B cell (primary cell): ENCODE measurements around the gene ADAM17. TPM values are rescaled to one million over a fixed set of nuclear protein-coding genes. Genes with fewer than 3 reads are reported as not detected.

Experiments used
- ATAC-seq: fragments of 200-7000 bp; cut with Tn5 transposase; one replicate; pipeline ENCODE4 v1.10.0; 2021; ENCODE audit warnings: low read depth, mild to moderate bottlenecking, moderate number of reproducible peaks, moderate library complexity
- CTCF ChIA-PET: fragments of 350-600 bp; sonication (Branson Sonifier 250); formaldehyde crosslinking; loops from one replicate; lab custom pipeline; 2021; ENCODE audit warnings: antibody characterized with exemption, inconsistent platforms; lab: Charles Lee
- POLR2A ChIA-PET: fragments of 350-600 bp; sonication (Branson Sonifier 250); formaldehyde crosslinking; loops from one replicate; lab custom pipeline; 2021; ENCODE audit warnings: antibody characterized with exemption; lab: Charles Lee
- DNase-seq: peaks from one replicate; pipeline ENCODE4 v3.0.0; 2013
- H2AFZ ChIP-seq: 2 replicates; pipeline ENCODE4 v1.6.1; 2012; ENCODE audit warnings: mild to moderate bottlenecking, low read depth, low read length; ENCODE audit not compliant: insufficient read depth, poor library complexity, severe bottlenecking
- H3K27ac ChIP-seq, 2 donors: 1 replicate in 1 of 2; 2 replicates in 1 of 2; pipeline ENCODE4 v1.5.1; 2012 to 2013; ENCODE audit warnings: low read length in 2 of 2, mild to moderate bottlenecking in 2 of 2, moderate library complexity in 1 of 2
- H3K27me3 ChIP-seq, 4 experiments: fragments of 200-600 bp in 1 of 4; sonication (generic) in 1 of 4; replicated peaks in 1 of 4; 1 replicate in 2 of 4; 2 replicates in 2 of 4; pipeline versions ENCODE4 v1.6.1 to v1.7.0; 2013 to 2016; ENCODE audit warnings: low read length in 3 of 4, mild to moderate bottlenecking in 2 of 4, mixed read lengths in 1 of 4, moderate library complexity in 1 of 4; ENCODE audit not compliant: insufficient read depth in 4 of 4, control insufficient read depth in 3 of 4; ENCODE audit errors: control extremely low read depth in 1 of 4
- H3K36me3 ChIP-seq, 2 experiments: replicated peaks in 1 of 2; 1 replicate in 1 of 2; 2 replicates in 1 of 2; pipeline versions ENCODE4 v1.6.1 to v1.7.1; 2013; ENCODE audit warnings: low read length in 1 of 2; ENCODE audit not compliant: insufficient read depth in 2 of 2, control insufficient read depth in 1 of 2; ENCODE audit errors: control extremely low read depth in 1 of 2, extremely low read depth in 1 of 2
- H3K4me1 ChIP-seq, 2 donors: fragments of 200-600 bp in 1 of 2; sonication (generic) in 1 of 2; 1 replicate in 1 of 2; 2 replicates in 1 of 2; pipeline versions ENCODE4 v1.5.1 to v1.6.1; 2013 to 2017; ENCODE audit warnings: low read length in 2 of 2; ENCODE audit not compliant: control insufficient read depth in 2 of 2, insufficient read depth in 2 of 2
- H3K4me2 ChIP-seq: replicated peaks from 2 replicates; pipeline ENCODE3; 2012; ENCODE audit warnings: mild to moderate bottlenecking, low read depth, low read length; ENCODE audit not compliant: poor library complexity, severe bottlenecking
- H3K4me3 ChIP-seq, 5 experiments: fragments of 200-600 bp in 1 of 5; sonication (generic) in 1 of 5; 1 replicate in 3 of 5; 2 replicates in 2 of 5; pipeline versions ENCODE4 v1.5.1 to v1.7.0; 2011 to 2016; ENCODE audit warnings: low read length in 4 of 5, mild to moderate bottlenecking in 4 of 5, low read depth in 2 of 5, control low read depth in 1 of 5, moderate library complexity in 1 of 5; ENCODE audit not compliant: insufficient read depth in 1 of 5; ENCODE audit errors: control extremely low read depth in 1 of 5, extremely low read depth in 1 of 5
- H3K79me2 ChIP-seq: fragments of 200-600 bp; sonication (generic); one replicate; pipeline ENCODE4 v1.6.0; 2016; ENCODE audit warnings: low read length; ENCODE audit not compliant: control insufficient read depth, insufficient read depth
- H3K9ac ChIP-seq: fragments of 200-600 bp; sonication (generic); 2 replicates; pipeline ENCODE4 v1.6.1; 2017; ENCODE audit warnings: mild to moderate bottlenecking, low read length, moderate library complexity
- H3K9me3 ChIP-seq, 3 donors: one replicate each; pipeline versions ENCODE4 v1.6.1 to v1.7.1; 2013; ENCODE audit warnings: low read length in 2 of 3; ENCODE audit not compliant: control insufficient read depth in 2 of 3, insufficient read depth in 1 of 3; ENCODE audit errors: control extremely low read depth in 1 of 3
- H4K20me1 ChIP-seq: 2 replicates; pipeline ENCODE4 v1.6.0; 2012; ENCODE audit warnings: mild to moderate bottlenecking, low read length; ENCODE audit not compliant: insufficient read depth, control insufficient read depth, poor library complexity, severe bottlenecking
- H3K27ac Mint-ChIP-seq: one replicate; pipeline ENCODE4 v1.8.0; 2021; ENCODE audit warnings: mixed read lengths
- H3K27me3 Mint-ChIP-seq: one replicate; pipeline ENCODE4 v1.8.0; 2021; ENCODE audit warnings: mixed read lengths
- H3K4me1 Mint-ChIP-seq: one replicate; pipeline ENCODE4 v1.8.0; 2021; ENCODE audit warnings: mixed read lengths
- H3K4me3 Mint-ChIP-seq: one replicate; pipeline ENCODE4 v1.8.0; 2021; ENCODE audit warnings: mixed read lengths
- H3K9me3 Mint-ChIP-seq: one replicate; pipeline ENCODE4 v1.8.0; 2022; ENCODE audit warnings: mixed read lengths; ENCODE audit not compliant: insufficient read depth
- EZH2 ChIP-seq: IDR thresholded peaks from 2 replicates; pipeline ENCODE4 v1.6.1; 2012; ENCODE audit warnings: borderline replicate concordance, low read depth, mild to moderate bottlenecking, moderate library complexity, low read length; ENCODE audit not compliant: insufficient read depth, poor library complexity, severe bottlenecking
- WGBS: methylation state at CpG from one replicate; pipeline ENCODE4 v1.1.5; 2013; ENCODE audit warnings: missing lambda C conversion rate; ENCODE audit not compliant: insufficient coverage; 5-methylcytosine and 5-hydroxymethylcytosine counted together
- intact Hi-C: fragments of 100-400 bp; cut with micrococcal nuclease; formaldehyde crosslinking; loops from one replicate; pipeline ENCODE4 v1.10.0; 2022
- polyA plus RNA-seq: library from polyadenylated mRNA; depleted of rRNA; stranded (reverse); fragments of >200 nt; gene quantifications from 2 replicates; pipeline ENCODE4 v1.2.3, GENCODE V29; 2012
- total RNA-seq, 2 donors: library from RNA; stranded (reverse); fragments of 120-200 nt in 1 of 2; gene quantifications; 1 replicate in 1 of 2; 2 replicates in 1 of 2; pipeline versions ENCODE4 v1.2.3 to v1.2.4, GENCODE V29; 2013 to 2022
- TF ChIP-seq, protein P1 (sequence below): fragments of 200-600 bp; IDR thresholded peaks from one replicate; pipeline ENCODE4 v1.8.0; 2022; ENCODE audit warnings: antibody characterized with exemption, mild to moderate bottlenecking

Gene ADAM17
- total and polyA plus RNA-seq, 2 donors (not counting 1 experiment from before 2014, with no cell fraction given): 13.9 to 57.8 TPM

DNA sequence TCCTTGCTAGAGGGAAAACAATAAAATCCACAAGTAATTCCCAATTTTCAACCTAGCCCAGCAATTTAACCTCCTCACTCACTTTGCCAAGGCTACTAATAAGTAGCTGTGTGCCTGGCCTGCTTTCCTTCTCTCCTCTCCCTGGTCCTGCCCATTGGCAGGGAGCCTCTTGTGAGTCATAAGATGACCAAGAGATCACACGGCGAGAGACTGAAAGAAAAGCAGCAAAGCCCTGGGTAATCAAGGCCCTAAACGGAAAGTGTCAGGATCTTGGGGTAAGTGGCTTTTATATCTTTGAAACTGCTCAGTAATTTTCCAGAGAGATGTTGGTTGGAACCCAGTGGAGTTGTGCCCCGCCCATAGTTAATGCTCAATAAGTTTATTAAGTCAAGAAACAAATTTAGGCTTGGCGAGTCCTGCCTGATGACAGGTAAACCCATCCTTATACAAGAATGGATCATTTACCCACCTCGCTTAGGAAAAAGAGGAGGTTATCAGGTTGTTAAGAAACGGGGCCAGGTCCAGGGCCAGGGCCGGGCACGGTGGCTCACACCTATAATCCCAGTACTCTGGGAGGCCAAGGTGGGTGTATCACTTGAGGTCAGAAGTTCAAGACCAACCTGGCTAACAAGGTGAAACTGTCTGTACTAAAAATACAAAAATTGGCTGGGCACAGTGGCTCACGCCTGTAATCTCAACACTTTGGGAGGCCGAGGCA lies 10.0 kb upstream of the ADAM17 start:
- H3K27me3 Mint-ChIP-seq: no peaks in the 10 kb centered on the region
- H3K27ac Mint-ChIP-seq: no peak overlapping the region
- CTCF ChIA-PET: no interaction called here
- Histone ChIP-seq H3K4me2 (no peak overlapping the region), H3K27me3 (no peaks in the 10 kb centered on the region), H2AFZ (no peak overlapping the region), H3K9ac (no peak overlapping the region), H3K36me3 (no peaks in the 10 kb centered on the region), H3K27ac (no peak overlapping the region), H3K4me1 (no peaks in the 10 kb centered on the region), H3K79me2 (no peaks in the 10 kb centered on the region), H3K4me3 (no peak overlapping the region), H4K20me1 (no peaks in the 10 kb centered on the region), H3K9me3 (no peaks in the 10 kb centered on the region)
- POLR2A ChIA-PET: interaction anchor here (0.8 kb wide), 1 partner anchor 91 kb away, joined by 5 read pairs; no protein-coding TSS in a partner anchor
- H3K9me3 Mint-ChIP-seq: no peaks in the 10 kb centered on the region
- 98% methylated on average over 7 of the region's 11 CpGs for WGBS
- no peak overlapping the region for H3K4me3 Mint-ChIP-seq
- intact Hi-C loops: no loop called here
- TF ChIP-seq, protein P1, sequence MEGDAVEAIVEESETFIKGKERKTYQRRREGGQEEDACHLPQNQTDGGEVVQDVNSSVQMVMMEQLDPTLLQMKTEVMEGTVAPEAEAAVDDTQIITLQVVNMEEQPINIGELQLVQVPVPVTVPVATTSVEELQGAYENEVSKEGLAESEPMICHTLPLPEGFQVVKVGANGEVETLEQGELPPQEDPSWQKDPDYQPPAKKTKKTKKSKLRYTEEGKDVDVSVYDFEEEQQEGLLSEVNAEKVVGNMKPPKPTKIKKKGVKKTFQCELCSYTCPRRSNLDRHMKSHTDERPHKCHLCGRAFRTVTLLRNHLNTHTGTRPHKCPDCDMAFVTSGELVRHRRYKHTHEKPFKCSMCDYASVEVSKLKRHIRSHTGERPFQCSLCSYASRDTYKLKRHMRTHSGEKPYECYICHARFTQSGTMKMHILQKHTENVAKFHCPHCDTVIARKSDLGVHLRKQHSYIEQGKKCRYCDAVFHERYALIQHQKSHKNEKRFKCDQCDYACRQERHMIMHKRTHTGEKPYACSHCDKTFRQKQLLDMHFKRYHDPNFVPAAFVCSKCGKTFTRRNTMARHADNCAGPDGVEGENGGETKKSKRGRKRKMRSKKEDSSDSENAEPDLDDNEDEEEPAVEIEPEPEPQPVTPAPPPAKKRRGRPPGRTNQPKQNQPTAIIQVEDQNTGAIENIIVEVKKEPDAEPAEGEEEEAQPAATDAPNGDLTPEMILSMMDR: no peak
- TF ChIP-seq EZH2: no peak
- DNase-seq (no peak), ATAC-seq (no peak)
- H3K4me1 Mint-ChIP-seq: no peaks in the 10 kb centered on the region

DNA sequence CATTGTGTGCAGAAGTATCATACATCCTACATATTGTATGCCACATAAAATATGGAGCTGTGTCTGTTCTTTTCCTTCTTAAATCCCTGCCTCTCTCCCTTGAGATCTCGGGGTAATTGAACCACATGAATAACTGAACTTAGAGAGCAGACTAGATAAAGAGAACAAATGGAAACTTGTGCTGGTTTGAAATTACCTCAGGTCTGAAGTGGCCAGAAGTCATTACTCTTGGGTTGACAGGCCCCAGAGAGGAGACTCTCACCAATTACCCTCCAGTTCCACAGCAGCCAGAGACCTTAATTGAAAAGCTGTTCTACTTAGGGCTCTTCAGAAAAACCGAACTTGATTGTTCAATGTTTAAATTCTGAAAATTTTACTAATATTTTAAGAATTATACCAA lies 5.0 kb upstream of the ADAM17 start:
- DNase-seq: no peak
- CTCF ChIA-PET: no interaction called here

More for the DNA sequence above, 5.0 kb upstream of the ADAM17 start:
- TF ChIP-seq, protein P1: no peak
- TF ChIP-seq EZH2: no peak
- Histone ChIP-seq H3K27me3 (no peaks in the 10 kb centered on the region), H3K9me3 (no peaks in the 10 kb centered on the region), H3K27ac (no peak overlapping the region), H3K4me1 (peaks cover 3 to 8% of the 10 kb centered on the region in 2 donors), H3K4me3 (no peak overlapping the region), H4K20me1 (no peaks in the 10 kb centered on the region), H3K79me2 (peaks cover 8% of the 10 kb centered on the region), H3K36me3 (no peaks in the 10 kb centered on the region), H3K4me2 (no peak overlapping the region), H2AFZ (no peak overlapping the region), H3K9ac (no peak overlapping the region)
- ATAC-seq: no peak
- Mint-ChIP-seq H3K4me1 (peaks cover 11% of the 10 kb centered on the region), H3K9me3 (no peaks in the 10 kb centered on the region), H3K27ac (no peak overlapping the region), H3K27me3 (no peaks in the 10 kb centered on the region), H3K4me3 (no peak overlapping the region)
- intact Hi-C loops: no loop called here
- no CpG with 5 or more reads among the region's 2 CpGs for WGBS
- POLR2A ChIA-PET: no interaction called here
